Stimulated activated CD8-positive, alpha-beta memory T cell treated with anti-CD3 and anti-CD28 coated beads, Interleukin-15, amount 100 ng/mL, for 48 hours (primary cell): ENCODE results near the gene METTL14.

Experiments
- DNase-seq, 2 donors: peaks; one replicate each; pipeline ENCODE4 v3.0.0-alpha.2; 2020; ENCODE audit warnings: low read depth in 2 of 2

The METTL14 gene

DNA sequence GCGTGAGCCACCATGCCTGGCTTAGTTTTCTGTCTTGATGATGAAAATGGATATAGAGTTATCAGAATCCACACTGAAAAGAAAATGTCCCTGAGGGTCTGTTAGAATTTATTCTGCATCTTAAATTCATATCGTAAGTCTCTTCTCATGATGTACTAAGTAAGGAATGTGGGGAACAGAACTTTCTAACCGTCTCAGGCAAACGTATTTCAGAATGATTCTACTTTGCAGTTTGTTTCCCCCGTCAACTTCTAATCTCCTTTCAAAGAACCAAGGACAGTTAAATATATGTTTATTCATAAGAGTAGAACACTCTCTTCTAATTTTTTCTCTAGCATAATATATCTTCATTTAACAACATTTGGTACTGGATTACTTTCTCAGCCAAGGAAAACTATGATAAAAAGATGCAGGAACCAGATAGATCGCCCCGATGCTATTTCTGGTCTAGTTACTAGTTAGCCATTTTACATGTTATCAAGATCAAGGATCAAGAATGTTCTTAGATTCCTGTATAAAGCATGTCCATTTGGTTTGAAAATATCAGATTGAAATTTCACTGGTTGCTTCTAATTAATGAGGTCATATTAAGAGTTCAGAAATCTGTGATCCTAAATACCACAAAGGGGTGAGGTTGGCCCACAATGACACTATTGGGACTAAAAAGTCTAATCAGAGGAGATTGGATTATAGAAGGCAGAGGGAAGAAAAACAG lies 49.5 kb downstream of the METTL14 start:
- DNase-seq, result no peak

DNA sequence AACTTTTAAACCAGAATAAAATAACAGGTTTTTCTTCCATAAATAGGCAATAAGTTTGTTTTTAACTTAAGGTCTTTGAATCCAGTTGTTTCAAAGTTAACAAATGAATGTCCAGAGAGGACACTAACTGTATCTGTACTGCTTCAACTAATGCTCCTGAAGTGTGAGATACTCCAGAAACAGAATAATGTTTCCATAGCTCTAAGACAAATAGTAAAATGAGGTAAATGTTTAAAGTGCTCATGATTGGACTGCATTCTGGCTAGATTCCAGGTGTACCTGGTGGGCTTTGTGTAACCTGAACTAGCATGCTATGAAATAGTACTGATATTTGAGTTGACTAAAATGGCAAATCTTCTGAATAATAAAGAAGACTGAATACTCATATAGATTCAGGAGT lies 51.7 kb downstream of the METTL14 start:
- DNase-seq, result no peak

DNA sequence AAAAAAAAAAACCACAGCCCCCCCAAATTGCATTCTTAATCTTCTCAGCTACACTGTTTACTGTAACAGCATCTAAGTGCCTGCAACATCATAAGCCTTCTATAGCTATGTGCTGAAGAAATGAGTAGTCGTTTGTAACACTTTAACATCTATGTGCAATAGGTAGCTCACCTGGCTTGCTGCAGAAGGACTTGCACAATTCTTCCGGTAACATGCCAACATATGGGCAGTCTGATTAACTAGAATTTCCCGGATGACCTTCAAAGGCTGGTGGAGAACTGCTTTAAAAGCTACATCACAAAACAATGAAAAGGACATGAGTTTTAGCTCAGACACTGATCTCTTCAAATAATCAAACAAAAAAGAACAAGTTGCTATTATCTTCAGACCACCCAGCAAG lies 52.9 kb downstream of the METTL14 start:
- DNase-seq, result no peak

DNA sequence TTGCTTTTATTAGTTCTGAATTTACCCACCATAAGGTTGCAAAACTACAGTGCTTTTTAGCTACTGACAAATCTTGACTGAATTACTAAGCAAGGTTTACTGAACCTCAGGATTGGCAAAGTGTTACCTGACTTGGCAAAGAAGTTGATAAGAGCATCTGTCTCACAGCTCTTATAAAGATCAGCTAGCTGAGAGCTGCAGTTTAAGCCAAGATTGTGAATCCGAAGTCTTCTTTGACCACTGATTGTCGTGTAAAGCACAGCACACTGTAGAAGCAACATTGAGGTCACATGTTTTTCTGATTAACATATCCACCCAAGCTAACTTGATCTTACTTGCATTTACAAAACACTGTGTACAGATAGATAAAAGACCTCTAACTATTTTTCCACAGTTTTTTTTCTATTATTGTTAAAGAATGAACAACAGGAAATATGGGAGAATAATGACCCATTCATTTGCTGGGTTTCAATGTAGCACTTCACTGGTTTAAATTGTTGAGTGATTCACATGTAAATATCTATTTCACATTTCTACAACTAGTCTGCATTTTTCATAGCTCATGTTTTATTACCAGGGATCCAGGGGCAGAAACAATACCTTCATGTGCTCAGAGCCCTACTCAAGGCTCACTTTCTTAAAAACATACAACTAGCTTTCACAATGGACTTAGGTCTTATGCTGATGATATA lies 54.0 kb downstream of the METTL14 start:
- DNase-seq, result no peak

DNA sequence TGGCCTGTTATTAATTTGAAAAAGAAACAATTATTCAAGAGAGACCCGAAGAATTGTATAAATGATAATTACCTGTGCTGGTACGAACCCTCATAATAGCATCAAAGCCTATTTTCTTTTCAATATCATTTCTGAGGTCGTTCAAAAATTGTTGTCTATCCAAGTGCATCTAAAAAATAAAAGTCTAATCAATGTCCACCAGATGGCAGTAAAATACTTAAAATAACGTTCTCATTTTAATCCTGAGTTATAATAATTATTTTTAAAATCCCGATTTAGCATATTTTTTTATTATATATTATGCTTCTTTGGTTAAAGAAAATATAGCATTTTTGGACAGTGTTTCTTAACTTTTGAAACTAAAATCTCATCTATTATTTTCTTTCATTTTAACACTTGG lies 55.7 kb downstream of the METTL14 start:
- DNase-seq, result no peak

DNA sequence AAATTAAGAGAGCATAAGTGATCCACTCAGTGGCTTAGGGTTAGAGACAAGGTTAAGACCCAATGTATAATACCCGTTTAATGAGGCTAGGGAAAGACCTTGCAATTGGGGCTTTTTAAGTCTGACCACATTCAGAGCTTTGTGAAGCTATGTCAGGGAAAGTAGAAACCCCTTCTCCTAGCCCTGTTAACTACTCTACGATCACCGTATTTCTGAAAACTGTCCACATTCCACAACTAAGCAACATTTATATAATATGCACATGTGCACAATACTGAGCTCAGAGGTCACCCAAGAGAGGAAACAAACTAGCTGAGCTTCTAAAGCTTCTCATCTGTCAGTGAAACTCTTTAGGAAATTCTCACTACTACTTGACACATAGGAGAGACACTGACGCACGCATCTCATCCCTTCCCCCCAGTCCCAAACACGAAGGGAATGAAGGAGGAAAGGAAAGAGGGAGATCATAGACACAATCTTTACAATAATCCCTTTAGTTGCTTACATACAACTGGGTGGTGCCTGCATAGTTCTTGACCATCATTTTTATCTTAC lies 56.2 kb downstream of the METTL14 start:
- no peak for DNase-seq

DNA sequence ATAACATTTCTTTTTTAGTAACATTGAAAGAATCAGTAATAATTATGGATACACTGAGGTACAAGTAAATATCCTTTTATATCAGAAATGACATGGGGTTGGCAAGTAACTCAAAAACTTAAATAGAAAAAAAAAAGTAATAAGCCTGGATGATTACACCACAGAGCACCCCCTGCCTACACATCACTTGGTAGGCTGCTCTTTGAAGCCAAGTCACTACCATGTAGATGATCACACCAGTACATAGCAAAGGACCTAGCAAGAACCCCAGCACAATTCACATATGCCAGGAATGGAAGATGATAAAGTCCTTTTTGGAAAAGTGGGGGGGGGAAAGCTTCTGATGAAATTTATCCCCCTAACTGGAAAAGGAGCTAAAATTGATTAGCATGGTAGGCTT lies 56.9 kb downstream of the METTL14 start:
- no peak for DNase-seq

DNA sequence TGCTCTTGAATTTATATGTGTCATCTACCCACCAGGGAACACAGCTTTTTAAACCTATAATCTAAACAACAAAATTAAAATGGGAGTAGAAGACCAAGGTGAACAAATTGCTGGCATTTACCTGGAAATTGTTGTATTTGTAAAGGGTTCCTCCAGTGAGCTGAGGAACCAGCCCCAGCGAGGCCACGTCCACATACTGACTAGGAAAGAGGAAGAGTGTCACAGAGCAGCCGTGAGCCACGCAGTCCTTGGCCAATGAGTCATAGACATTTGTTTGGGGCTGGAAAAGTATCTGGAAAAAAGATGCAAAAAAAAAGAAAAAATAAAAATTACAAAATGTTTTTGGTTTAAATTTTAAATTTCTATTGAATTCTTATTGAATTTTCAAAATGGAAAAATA lies 58.7 kb downstream of the METTL14 start:
- DNase-seq, result no peak

DNA sequence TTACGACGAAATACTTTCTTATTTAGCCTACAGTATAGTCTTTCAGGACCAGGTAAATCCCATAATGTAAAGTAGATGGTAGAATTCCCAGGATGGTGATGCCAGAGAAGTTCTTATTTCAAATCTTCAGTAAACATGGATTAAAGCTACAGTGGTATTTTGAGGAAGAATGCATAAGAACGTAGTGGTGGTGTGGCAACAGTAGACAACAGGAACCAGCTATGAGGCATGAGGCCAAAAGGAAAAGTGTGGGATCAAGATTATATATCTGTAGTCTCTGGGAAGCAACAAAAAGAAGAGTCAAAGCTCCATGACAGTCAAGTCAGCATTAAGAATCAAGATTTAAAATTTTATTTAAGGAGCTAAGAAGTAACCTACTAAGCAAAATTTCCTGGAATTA lies 60.2 kb downstream of the METTL14 start:
- no peak for DNase-seq

DNA sequence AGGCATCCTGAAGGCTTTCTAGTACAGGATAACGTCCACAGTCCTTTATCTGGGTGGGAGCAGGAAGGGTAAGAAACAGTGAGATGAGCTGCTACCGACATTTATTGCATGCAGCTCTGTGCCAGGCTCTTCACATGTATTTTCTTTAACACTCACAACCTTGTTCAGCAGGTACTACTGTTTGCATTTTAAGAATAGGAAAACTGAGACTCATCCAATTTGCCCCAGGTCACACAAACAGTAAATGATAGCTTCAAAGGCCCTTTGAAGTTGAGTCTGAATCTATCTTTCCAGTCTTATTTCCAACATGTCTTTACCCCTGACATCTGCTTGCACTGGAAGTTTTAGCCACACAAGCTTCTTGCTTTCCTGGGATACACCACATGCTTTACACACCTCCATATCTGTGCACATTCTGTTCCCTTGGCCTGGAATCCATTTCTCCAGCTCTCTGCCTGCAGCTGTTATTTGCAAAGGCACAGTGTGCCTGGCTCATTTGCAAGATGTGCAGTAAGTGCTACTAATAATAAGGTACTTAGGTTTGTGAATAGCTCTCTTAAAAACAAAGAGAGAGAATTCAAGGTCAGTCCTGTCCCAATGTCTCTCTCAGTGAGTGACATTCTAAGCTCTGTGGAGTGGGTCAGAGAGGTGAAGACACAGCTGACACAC lies 61.2 kb downstream of the METTL14 start:
- DNase-seq, result no peak

DNA sequence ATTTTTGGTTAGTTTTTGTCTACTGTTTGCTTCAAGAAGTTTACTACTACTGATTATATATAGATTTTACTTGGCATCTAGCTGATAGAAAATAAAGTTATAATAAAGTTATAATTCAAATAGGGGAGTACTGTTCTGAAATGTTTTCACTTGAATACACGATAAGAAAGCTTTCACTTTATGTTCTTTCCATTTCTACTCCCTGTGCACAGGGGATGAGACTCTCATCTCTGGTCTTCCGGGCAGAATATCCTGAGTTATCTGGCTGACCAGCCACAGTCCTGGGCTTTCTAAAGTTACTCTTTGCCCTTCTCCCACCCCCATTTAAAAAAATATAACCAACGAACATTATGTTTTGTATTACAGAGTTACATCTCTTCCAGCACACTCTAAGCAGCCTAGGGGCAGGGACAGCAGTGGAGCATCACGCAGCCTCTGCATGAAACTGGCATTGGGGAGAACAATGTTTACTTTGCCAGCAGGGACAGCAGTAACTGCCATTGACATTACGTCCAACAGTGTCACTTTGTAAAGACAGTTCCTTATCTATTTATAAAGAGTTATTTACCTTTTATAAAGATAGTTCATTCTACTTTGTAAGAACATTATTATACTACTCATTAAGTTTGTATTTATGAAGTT lies 64.3 kb downstream of the METTL14 start:
- no peak for DNase-seq

DNA sequence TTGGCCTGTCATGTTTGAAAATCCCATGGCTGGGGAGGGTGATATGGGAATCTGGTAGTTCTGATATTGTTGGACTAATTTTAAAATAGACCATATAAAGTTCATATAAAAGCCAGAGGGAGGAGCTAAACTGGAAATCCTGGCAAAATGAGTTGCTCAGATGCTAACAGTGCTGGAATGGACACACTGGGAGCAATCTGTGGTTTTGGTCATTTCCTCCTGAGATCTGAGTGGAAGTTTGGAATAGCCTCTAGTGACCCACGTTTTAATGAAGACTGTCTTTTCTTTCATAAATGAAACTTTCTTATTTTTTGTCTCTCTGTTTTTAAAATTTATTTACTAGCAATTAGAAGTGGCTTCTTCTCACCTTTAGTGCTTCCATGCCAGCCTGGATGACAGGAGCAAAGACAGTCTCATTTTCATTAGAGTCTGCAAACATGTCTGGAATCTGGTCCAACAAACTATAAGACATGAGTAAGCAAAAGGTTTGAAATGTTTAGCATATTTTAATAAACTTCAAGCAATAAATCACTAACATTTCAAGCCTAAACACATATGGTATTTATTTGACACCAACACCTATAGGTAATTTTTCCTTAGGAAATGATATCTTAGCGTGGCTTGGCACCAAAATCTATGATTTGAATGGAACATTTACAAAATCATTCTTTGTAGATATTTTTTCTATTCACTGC lies 66.6 kb downstream of the METTL14 start:
- no peak for DNase-seq

DNA sequence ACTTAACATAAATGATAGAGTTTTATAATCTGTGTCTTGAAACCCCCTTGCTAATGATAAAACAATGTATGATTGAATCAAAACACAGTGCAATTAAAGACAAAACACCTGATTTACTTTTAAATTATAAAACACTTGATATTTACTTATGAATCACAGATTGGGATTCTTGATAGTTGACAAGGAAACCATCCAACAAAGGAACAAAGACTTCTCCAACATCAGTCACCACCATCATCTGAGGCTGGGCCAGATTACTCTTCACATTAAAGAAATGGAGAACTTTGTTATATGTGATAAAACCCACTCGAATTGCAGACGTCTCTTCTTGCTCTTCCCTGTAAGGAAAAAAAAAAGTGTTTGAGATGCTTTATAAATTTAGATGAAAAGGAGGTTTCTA lies 67.4 kb downstream of the METTL14 start:
- DNase-seq, result no peak

DNA sequence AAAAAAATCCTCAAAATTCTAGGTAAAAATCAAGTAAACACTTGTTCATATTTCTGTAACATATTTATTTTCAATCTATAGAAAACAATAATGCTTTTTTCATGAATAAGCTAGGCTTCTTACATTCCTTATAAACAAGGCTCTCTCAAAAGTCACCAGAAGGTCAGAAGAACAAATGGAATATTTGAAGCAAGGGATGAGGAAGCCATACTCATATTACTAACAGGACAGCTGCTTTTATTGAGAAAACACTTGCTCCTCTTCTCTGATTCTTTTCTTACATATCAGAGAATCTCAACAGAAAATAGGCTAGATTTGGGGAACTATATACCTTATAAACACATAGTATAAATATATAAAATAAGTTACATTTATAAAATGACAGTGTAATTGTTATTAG lies 67.9 kb downstream of the METTL14 start:
- no peak for DNase-seq

DNA sequence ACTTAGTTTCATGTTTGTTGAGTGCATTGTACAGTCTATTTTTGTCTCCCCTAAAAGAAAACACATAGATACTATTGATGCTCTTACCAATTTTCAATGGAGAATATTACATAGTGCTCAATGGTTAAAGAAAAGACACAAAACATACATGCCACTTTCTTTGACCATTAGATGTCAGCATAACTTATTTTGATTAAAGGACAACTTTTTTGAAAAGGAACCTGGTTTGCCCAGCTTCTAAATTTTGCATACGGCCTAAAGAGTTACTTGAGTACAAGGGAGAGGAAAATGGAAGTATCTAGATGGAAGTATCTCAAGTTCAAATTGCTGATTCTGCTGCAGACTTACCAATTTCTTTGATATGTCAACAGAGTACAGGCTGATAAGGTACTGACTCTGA lies 68.5 kb downstream of the METTL14 start:
- DNase-seq, result no peak

DNA sequence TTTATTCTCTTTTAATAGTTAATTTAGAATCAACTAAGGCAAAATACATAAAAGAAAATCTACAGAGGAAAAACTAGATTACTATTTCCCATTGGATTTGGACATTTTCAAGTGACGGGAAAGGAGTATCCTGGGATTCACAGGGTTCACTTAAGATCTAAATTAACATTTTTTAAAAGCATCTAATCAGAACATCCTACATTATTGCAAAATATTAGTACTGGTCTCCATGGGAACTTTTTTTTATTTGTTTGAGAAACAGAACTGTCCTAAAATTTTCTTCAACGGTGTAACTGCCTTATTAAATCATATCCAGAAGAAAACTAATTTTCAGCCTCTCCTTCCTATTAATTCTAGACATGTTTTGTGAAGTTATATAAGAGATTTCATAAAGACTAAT lies 69.7 kb downstream of the METTL14 start:
- DNase-seq, result no peak

DNA sequence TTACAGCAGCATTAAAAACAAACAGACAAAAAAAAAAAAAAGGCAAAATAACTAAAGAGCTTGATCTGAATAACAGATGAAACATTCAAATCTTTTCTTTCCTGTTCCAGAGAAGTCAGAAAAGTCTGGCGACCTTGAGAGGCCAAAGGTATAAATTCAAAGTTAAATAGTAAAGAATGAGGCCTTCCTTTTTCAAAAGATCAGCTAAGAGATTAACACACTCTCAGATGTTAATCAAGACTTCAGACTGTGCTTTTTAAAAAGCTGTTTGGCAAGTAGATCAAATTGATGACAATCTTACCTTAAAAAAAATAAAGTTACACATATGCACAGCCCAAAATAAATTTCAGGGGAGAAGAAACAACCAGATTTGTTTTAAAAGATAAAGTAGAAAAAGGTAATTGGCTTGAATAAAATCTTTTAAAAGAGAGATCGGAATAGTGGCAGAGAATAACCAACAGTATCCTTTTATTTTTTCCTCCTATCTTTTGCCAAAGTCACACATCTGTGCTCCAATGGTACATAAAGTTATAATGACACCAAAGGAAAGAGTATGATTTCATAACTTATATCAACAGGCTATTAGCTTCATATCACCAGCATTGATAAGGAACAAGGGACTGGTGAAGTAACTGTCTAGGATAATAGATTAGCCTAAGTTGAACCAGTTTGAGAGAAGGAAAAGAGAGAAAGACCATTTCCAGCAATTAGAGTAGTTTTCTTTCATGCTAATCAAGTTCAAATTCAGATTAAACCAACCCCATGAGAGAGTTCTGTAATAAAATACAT lies 70.4 kb downstream of the METTL14 start:
- no peak for DNase-seq

DNA sequence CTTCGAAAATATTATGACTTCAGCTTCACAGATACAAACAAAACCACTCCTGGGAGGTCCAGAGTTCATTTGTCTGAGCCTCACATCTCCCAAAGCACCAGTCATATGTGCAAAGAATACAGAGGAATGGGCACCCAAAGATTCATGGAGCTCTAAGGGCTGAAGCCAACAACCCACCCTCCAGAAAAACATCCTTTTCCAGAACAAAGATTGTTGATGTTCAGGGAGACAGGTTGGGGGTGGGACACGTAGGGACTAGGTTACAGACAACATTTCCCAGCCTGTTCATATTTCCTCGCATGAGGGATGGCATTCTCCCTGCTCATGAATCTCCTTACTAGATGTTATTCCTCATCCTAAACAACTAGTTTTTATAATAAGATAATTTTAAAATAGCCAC lies 71.2 kb downstream of the METTL14 start:
- no peak for DNase-seq

DNA sequence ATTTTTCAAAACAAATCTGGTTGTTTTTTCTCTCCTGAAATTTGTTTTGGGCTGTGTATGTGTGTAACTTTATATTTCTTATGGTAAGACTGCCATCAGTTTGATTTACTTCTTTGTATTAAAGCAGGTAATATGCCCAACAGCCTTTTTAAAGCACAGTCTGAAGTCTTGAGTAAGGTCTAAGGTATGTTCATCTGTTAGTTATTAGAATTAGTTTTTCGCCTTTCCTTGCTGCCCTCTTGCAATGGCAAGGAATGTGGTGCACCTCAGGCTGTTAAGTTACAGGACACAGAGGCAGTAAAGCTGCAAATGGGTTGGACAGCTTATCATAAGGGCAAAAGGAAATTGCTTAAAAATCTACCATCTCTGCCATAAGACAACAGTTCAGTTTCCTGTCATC lies 71.8 kb downstream of the METTL14 start:
- DNase-seq, result no peak

DNA sequence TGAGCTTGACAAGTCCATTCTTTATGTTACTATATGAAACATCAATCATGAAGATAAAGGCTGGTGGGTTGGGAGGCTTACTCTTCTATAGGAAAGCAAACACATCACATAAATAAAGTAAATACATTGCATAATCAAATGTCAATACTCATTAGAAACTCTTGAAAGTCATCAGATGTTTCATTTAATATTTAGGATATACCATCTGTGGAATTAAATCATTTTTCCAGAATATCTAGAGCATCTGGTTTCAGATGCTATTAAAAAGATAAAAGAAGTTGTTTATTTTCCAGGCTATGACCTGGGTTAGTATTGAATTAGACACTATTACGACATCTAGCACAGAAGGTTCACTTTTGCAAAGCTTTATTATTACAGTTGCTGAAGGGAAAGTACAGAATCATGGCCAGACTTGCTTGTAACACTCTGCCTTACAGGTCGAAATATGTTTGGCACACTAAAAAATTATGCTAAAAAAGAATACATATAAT lies 72.6 kb downstream of the METTL14 start:
- no peak for DNase-seq

DNA sequence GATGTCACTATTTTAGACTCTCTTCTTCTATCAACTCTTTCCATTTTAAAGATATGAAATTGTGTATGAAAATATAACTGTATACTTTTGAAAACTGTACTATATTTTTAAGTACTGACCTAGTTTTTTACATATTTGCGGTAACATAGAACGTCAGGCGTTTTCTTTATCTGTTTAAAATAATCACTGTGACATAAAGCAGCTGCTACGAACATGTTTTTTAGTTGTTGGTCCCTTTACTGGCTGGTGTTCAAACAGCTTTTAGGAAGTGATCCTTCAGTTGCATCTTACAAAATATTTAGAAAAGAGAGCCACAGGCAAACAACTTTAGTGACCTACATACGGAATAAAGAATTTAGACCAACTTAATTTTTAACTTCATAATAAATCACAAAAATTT lies 73.1 kb downstream of the METTL14 start:
- no peak for DNase-seq
